ENCODE results near the gene BMP6.

BMP6 gene

GRCh38 chr6:7734707-7735383, 8.9 kb downstream of the BMP6 start:
- ATAC-seq (ENCODE audit: insufficient read depth, low read depth), result no peak
- Histone ChIP-seq H2AFZ (ENCODE audit: low read depth, low read length) (no peak overlapping the region), H3K9ac (ENCODE audit: low read depth, low read length) (no peak overlapping the region), H3K9me3 (ENCODE audit: insufficient read depth, low read length, severe bottlenecking) (no peaks in the 10 kb centered on the region), H4K20me1 (ENCODE audit: insufficient read depth, low read length) (no peaks in the 10 kb centered on the region), H3K4me2 (ENCODE audit: insufficient read depth, low read length) (no peak overlapping the region), H3K36me3 (ENCODE audit: insufficient read depth, low read length) (no peaks in the 10 kb centered on the region), H3K79me2 (ENCODE audit: insufficient read depth, low read length) (no peaks in the 10 kb centered on the region), H3K27me3 (ENCODE audit: insufficient read depth, low read length, poor library complexity) (peaks cover 8% of the 10 kb centered on the region), H3K4me3 (ENCODE audit: low read depth in 1 of 2, low read length in 2 of 2) (no peak overlapping the region), H3K4me1 (ENCODE audit: insufficient read depth, low read length) (no peaks in the 10 kb centered on the region), H3K27ac (ENCODE audit: low read length) (no peak overlapping the region)
- no peak for TF ChIP-seq EZH2 (IDR thresholded peaks at IDR 0.05; ENCODE audit: borderline replicate concordance, low read depth, low read length, severe bottlenecking)
- TF ChIP-seq CTCF (IDR thresholded peaks at IDR 0.05; ENCODE audit: borderline replicate concordance, extremely low read depth, low read length, poor library complexity, severe bottlenecking), result no peak
- no peak for DNase-seq

- TF ChIP-seq EZH2 (IDR thresholded peaks at IDR 0.05; ENCODE audit: borderline replicate concordance, low read depth, low read length, severe bottlenecking) (no peak), CTCF (IDR thresholded peaks at IDR 0.05; ENCODE audit: borderline replicate concordance, extremely low read depth, low read length, poor library complexity, severe bottlenecking) (no peak)
- Histone ChIP-seq H3K27ac (ENCODE audit: low read length) (no peak overlapping the region), H4K20me1 (ENCODE audit: insufficient read depth, low read length) (no peaks in the 10 kb centered on the region), H3K9me3 (ENCODE audit: insufficient read depth, low read length, severe bottlenecking) (no peaks in the 10 kb centered on the region), H3K4me3 (ENCODE audit: low read depth in 1 of 2, low read length in 2 of 2) (no peak overlapping the region), H3K36me3 (ENCODE audit: insufficient read depth, low read length) (no peaks in the 10 kb centered on the region), H3K4me1 (ENCODE audit: insufficient read depth, low read length) (no peaks in the 10 kb centered on the region), H3K4me2 (ENCODE audit: insufficient read depth, low read length) (no peak overlapping the region), H3K27me3 (ENCODE audit: insufficient read depth, low read length, poor library complexity) (peaks cover 6% of the 10 kb centered on the region), H3K79me2 (ENCODE audit: insufficient read depth, low read length) (no peaks in the 10 kb centered on the region), H2AFZ (ENCODE audit: low read depth, low read length) (no peak overlapping the region), H3K9ac (ENCODE audit: low read depth, low read length) (no peak overlapping the region)
- ATAC-seq (ENCODE audit: insufficient read depth, low read depth) (no peak), DNase-seq (no peak)
These were observed 11.2 kb downstream of the BMP6 start for GRCh38 chr6:7737106-7737505.

- Histone ChIP-seq H3K79me2 (ENCODE audit: insufficient read depth, low read length) (no peaks in the 10 kb centered on the region), H3K4me2 (ENCODE audit: insufficient read depth, low read length) (no peak overlapping the region), H3K9me3 (ENCODE audit: insufficient read depth, low read length, severe bottlenecking) (no peaks in the 10 kb centered on the region), H3K27me3 (ENCODE audit: insufficient read depth, low read length, poor library complexity) (peaks cover 6% of the 10 kb centered on the region), H4K20me1 (ENCODE audit: insufficient read depth, low read length) (no peaks in the 10 kb centered on the region), H3K36me3 (ENCODE audit: insufficient read depth, low read length) (no peaks in the 10 kb centered on the region), H3K27ac (ENCODE audit: low read length) (no peak overlapping the region), H3K9ac (ENCODE audit: low read depth, low read length) (no peak overlapping the region), H3K4me1 (ENCODE audit: insufficient read depth, low read length) (no peaks in the 10 kb centered on the region), H2AFZ (ENCODE audit: low read depth, low read length) (no peak overlapping the region), H3K4me3 (ENCODE audit: low read depth in 1 of 2, low read length in 2 of 2) (no peak overlapping the region)
- DNase-seq (no peak), ATAC-seq (ENCODE audit: insufficient read depth, low read depth) (no peak)
- TF ChIP-seq EZH2 (IDR thresholded peaks at IDR 0.05; ENCODE audit: borderline replicate concordance, low read depth, low read length, severe bottlenecking) (no peak), CTCF (IDR thresholded peaks at IDR 0.05; ENCODE audit: borderline replicate concordance, extremely low read depth, low read length, poor library complexity, severe bottlenecking) (no peak)
These were observed 12.0 kb downstream of the BMP6 start for GRCh38 chr6:7737867-7738266.
